ENCODE results near the gene IQCH.

Gene IQCH

GRCh38 chr15:67381416-67382045, 126.9 kb downstream of the IQCH start:
- intact Hi-C loops (cut with DNase I), result no loop called here

GRCh38 chr15:67382723-67383122, 128.1 kb downstream of the IQCH start:
- no peak for DNase-seq
- intact Hi-C loops (cut with DNase I), result no loop called here

More at GRCh38 chr15:67381416-67382045, 126.9 kb downstream of the IQCH start:
- no peak for DNase-seq

GRCh38 chr15:67383899-67384298, 129.3 kb downstream of the IQCH start:
- intact Hi-C loops (cut with DNase I), result no loop called here
- no peak for DNase-seq

GRCh38 chr15:67384761-67385160, 130.2 kb downstream of the IQCH start:
- intact Hi-C loops (cut with DNase I), result no loop called here
- no peak for DNase-seq

- intact Hi-C loops (cut with DNase I), result no loop called here
- DNase-seq, result no peak
Observed at GRCh38 chr15:67385971-67386370, 131.4 kb downstream of the IQCH start.

GRCh38 chr15:67386947-67387346, 132.4 kb downstream of the IQCH start:
- no peak for DNase-seq
- intact Hi-C loops (cut with DNase I), result no loop called here

GRCh38 chr15:67389975-67390374, 135.4 kb downstream of the IQCH start:
- DNase-seq, result no peak
- intact Hi-C loops (cut with DNase I), result no loop called here

- intact Hi-C loops (cut with DNase I), result no loop called here
- DNase-seq, result no peak
Observed at GRCh38 chr15:67394873-67395639, 140.5 kb downstream of the IQCH start.

- peak in 10 of 42 donors; percentile 5 to 45 (median 16) for DNase-seq
- intact Hi-C loops (cut with DNase I), result no loop called here
Observed at GRCh38 chr15:67396114-67396513, 141.5 kb downstream of the IQCH start.

GRCh38 chr15:67397139-67397538, 142.6 kb downstream of the IQCH start:
- intact Hi-C loops (cut with DNase I), result no loop called here
- no peak for DNase-seq

- intact Hi-C loops (cut with DNase I), result no loop called here
- no peak for DNase-seq
Observed at GRCh38 chr15:67399925-67400324, 145.3 kb downstream of the IQCH start.

- no peak for DNase-seq
- intact Hi-C loops (cut with DNase I), result no loop called here
Observed at GRCh38 chr15:67400890-67401289, 146.3 kb downstream of the IQCH start.

GRCh38 chr15:67401336-67401735, 146.8 kb downstream of the IQCH start:
- no peak for DNase-seq
- intact Hi-C loops (cut with DNase I), result no loop called here

GRCh38 chr15:67403428-67404154, 149.0 kb downstream of the IQCH start:
- no peak for DNase-seq

GRCh38 chr15:67405208-67406191, 150.9 kb downstream of the IQCH start:
- intact Hi-C loops (cut with DNase I), result no loop called here
- DNase-seq, result no peak

More at GRCh38 chr15:67403428-67404154, 149.0 kb downstream of the IQCH start:
- intact Hi-C loops (cut with DNase I), result no loop called here

GRCh38 chr15:67406257-67406861, 151.8 kb downstream of the IQCH start:
- intact Hi-C loops (cut with DNase I), result no loop called here
- no peak for DNase-seq

GRCh38 chr15:67407786-67408185, 153.2 kb downstream of the IQCH start:
- intact Hi-C loops (cut with DNase I), result no loop called here

GRCh38 chr15:67409175-67409574, 154.6 kb downstream of the IQCH start:
- intact Hi-C loops (cut with DNase I), result no loop called here
- DNase-seq, result no peak

More at GRCh38 chr15:67407786-67408185, 153.2 kb downstream of the IQCH start:
- no peak for DNase-seq

GRCh38 chr15:67411486-67411885, 156.9 kb downstream of the IQCH start:
- intact Hi-C loops (cut with DNase I), result no loop called here
- DNase-seq, result no peak

Measured in head of caudate nucleus (tissue), 42 donors.